Fibroblast of skin of right biceps (primary cell): ENCODE data around the gene MMP24.
"Not testable (repeated sequence)": the region's sequence is repeated elsewhere in the genome, so short reads cannot be mapped to it uniquely, and the experiment has no call there.

Experiments used
- DNase-seq: peaks from one replicate; pipeline ENCODE4 v3.0.0-alpha.2; 2013

Gene MMP24

GRCh38 chr20:35223941-35224340 is 2.5 kb upstream of the MMP24 start:
- no peak for DNase-seq

GRCh38 chr20:35224536-35224935 is 2.0 kb upstream of the MMP24 start:
- DNase-seq: no peak

- DNase-seq: no peak
Observed at GRCh38 chr20:35225319-35226125, 968 bp upstream of the MMP24 start.

- DNase-seq: peak; percentile 53
Observed at GRCh38 chr20:35226884-35227681, 593 bp downstream of the MMP24 start.

- peak; percentile 95 for DNase-seq
Observed at GRCh38 chr20:35232575-35232974, 6.1 kb downstream of the MMP24 start.

GRCh38 chr20:35235881-35236280 is 9.4 kb downstream of the MMP24 start:
- DNase-seq: no peak

- no peak for DNase-seq
Observed at GRCh38 chr20:35237486-35237885, 11.0 kb downstream of the MMP24 start.

GRCh38 chr20:35238170-35238569 is 11.7 kb downstream of the MMP24 start:
- DNase-seq: no peak

GRCh38 chr20:35238735-35239134 is 12.2 kb downstream of the MMP24 start:
- DNase-seq: no peak

- no peak for DNase-seq
Observed at GRCh38 chr20:35240083-35240810, 13.8 kb downstream of the MMP24 start.

GRCh38 chr20:35240811-35241293 is 14.4 kb downstream of the MMP24 start:
- no peak for DNase-seq

GRCh38 chr20:35243317-35243716 is 16.8 kb downstream of the MMP24 start:
- no peak for DNase-seq

GRCh38 chr20:35243986-35244385 is 17.5 kb downstream of the MMP24 start:
- no peak for DNase-seq

- DNase-seq: no peak
Observed at GRCh38 chr20:35246723-35247122, 20.2 kb downstream of the MMP24 start.

GRCh38 chr20:35248641-35249475 is 22.4 kb downstream of the MMP24 start:
- peak; percentile 39 for DNase-seq

GRCh38 chr20:35251613-35251940 is 25.1 kb downstream of the MMP24 start:
- no peak for DNase-seq

- no peak for DNase-seq
Observed at GRCh38 chr20:35252037-35252461, 25.6 kb downstream of the MMP24 start.

- not testable (repeated sequence) for DNase-seq
Observed at GRCh38 chr20:35252598-35252997, 26.1 kb downstream of the MMP24 start.

GRCh38 chr20:35253010-35253409 is 26.5 kb downstream of the MMP24 start:
- no peak for DNase-seq

- no peak for DNase-seq
Observed at GRCh38 chr20:35254448-35254999, 28.0 kb downstream of the MMP24 start.

GRCh38 chr20:35257175-35257909 is 30.9 kb downstream of the MMP24 start:
- peak; percentile 49 for DNase-seq
